ENCODE results near the gene ERBB4. TPM values are rescaled to one million over a fixed set of nuclear protein-coding genes. Genes with fewer than 3 reads are reported as not detected.

The ERBB4 gene
- total RNA-seq, 2 experiments from 2014 or later, result not detected

DNA sequence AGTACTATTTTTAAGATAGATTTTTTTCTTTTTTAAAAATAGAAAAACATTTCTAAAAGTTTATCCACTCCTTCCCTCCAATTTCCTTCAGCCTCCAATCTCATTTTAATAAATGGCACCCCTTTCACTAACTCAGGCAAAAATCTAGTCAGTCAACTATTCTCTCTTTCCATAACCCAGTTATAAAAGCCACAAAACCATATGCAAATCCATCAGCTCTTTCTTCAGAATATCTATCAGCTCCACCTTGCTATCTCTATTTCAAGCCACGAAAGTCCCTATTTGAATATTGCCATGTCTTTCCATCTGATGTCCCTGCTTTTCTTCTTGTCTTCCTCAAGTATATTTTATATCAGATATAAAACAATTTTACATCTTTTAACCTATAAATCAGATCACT, 397.1 kb downstream of the ERBB4 start:
- DNase-seq (ENCODE audit: low spot score), result no peak
- no peak overlapping the region for H3K4me3 ChIP-seq (ENCODE audit: low read depth, low read length, poor library complexity, severe bottlenecking)
- ChIA-PET CTCF (ENCODE audit: unreplicated experiment) (no interaction called here), POLR2A (no interaction called here)
- H3K36me3 ChIP-seq (ENCODE audit: insufficient read depth, low read length), result no peaks in the 10 kb centered on the region
- no peaks in the 10 kb centered on the region for H3K79me2 ChIP-seq (ENCODE audit: insufficient read depth, low read depth, low read length)
- TF ChIP-seq, protein P1, sequence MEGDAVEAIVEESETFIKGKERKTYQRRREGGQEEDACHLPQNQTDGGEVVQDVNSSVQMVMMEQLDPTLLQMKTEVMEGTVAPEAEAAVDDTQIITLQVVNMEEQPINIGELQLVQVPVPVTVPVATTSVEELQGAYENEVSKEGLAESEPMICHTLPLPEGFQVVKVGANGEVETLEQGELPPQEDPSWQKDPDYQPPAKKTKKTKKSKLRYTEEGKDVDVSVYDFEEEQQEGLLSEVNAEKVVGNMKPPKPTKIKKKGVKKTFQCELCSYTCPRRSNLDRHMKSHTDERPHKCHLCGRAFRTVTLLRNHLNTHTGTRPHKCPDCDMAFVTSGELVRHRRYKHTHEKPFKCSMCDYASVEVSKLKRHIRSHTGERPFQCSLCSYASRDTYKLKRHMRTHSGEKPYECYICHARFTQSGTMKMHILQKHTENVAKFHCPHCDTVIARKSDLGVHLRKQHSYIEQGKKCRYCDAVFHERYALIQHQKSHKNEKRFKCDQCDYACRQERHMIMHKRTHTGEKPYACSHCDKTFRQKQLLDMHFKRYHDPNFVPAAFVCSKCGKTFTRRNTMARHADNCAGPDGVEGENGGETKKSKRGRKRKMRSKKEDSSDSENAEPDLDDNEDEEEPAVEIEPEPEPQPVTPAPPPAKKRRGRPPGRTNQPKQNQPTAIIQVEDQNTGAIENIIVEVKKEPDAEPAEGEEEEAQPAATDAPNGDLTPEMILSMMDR (conservative IDR thresholded peaks at IDR 0.05; ENCODE audit: low read length), result no peak
- TF ChIP-seq EZH2phosphoT487 (IDR thresholded peaks at IDR 0.05; ENCODE audit: borderline replicate concordance, low read depth, low read length), result no peak
- no peaks in the 10 kb centered on the region for H4K20me1 ChIP-seq (ENCODE audit: insufficient read depth, low read length)
- no peaks in the 10 kb centered on the region for H3K9me3 ChIP-seq (ENCODE audit: low read length)
- no peak overlapping the region for H2AFZ ChIP-seq (ENCODE audit: low read length)
- H3K4me2 ChIP-seq (ENCODE audit: low read length), result no peak overlapping the region
- H3K9me2 ChIP-seq (ENCODE audit: insufficient read depth, low read length), result no peaks in the 10 kb centered on the region
- no peaks in the 10 kb centered on the region for H3K4me1 ChIP-seq (ENCODE audit: insufficient read depth, low read length, poor library complexity, severe bottlenecking)
- intact Hi-C loops (cut with micrococcal nuclease; ENCODE audit: unreplicated experiment), result no loop called here
- BruUV-seq (replicated peaks), result no TSS peak
- no peak overlapping the region for H3K27ac ChIP-seq (ENCODE audit: low read depth, low read length, poor library complexity, severe bottlenecking)

DNA sequence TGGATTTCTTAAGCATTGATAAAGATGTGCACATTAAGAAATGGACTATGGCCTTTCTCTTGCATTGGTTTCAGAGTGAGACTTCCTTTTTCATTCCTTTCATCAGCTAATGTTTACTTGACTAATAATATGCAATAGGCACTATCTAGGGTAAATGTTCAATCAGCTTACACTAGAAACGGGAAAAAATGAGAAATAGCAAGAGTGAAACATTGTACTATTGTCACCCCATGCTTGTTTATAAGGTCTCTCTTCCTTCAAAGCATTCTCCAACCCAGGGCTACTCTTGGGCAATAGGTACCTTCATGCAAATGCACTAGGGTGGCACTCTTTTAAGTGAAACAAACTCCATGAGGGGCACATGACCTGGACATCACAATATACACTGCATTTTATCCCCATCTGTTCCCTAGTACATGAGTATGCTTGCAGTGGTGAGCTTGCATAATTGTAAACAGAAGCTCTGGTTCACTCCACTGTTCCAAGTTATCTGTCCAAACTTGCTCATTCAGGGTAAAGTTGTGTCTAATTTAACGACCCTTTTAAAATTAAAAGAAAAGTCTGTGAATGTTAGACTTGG, 402.3 kb downstream of the ERBB4 start:
- ChIA-PET POLR2A (interaction anchor here (1.3 kb wide), 1 partner anchor 14 kb away, joined by 5 read pairs; no protein-coding TSS in a partner anchor), CTCF (ENCODE audit: unreplicated experiment) (no interaction called here)
- Histone ChIP-seq H3K4me1 (ENCODE audit: insufficient read depth, low read length, poor library complexity, severe bottlenecking) (no peaks in the 10 kb centered on the region), H3K4me2 (ENCODE audit: low read length) (no peak overlapping the region), H3K27ac (ENCODE audit: low read depth, low read length, poor library complexity, severe bottlenecking) (no peak overlapping the region), H3K36me3 (ENCODE audit: insufficient read depth, low read length) (no peaks in the 10 kb centered on the region), H3K9me3 (ENCODE audit: low read length) (no peaks in the 10 kb centered on the region), H2AFZ (ENCODE audit: low read length) (no peak overlapping the region), H3K9me2 (ENCODE audit: insufficient read depth, low read length) (no peaks in the 10 kb centered on the region), H4K20me1 (ENCODE audit: insufficient read depth, low read length) (no peaks in the 10 kb centered on the region), H3K79me2 (ENCODE audit: insufficient read depth, low read depth, low read length) (no peaks in the 10 kb centered on the region), H3K4me3 (ENCODE audit: low read depth, low read length, poor library complexity, severe bottlenecking) (no peak overlapping the region)
- no peak for TF ChIP-seq EZH2phosphoT487 (IDR thresholded peaks at IDR 0.05; ENCODE audit: borderline replicate concordance, low read depth, low read length)
- TF ChIP-seq, protein P1 (conservative IDR thresholded peaks at IDR 0.05; ENCODE audit: low read length), result no peak
- BruUV-seq (replicated peaks), result no TSS peak
- intact Hi-C loops (cut with micrococcal nuclease; ENCODE audit: unreplicated experiment), result no loop called here
- no peak for DNase-seq (ENCODE audit: low spot score)

DNA sequence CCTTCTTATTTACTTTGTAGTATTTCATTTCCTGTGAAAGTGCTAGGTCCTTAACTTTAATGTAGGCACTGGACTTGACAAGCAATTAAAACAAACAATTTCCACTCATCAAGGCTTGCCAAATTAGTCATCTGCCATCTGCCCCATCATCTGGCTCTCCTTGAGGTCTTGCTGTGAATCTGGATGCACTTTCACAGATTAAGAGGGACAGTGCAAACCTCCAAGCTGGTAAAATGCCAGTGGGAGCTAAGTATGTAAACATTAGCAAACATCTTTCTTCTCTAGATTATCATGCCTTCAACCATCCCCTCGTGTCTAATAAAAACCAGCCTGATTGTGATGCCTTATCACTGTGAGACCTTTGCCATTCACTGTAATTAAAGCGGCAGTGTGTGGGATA, 402.9 kb downstream of the ERBB4 start:
- no TSS peak for BruUV-seq (replicated peaks)
- H3K4me3 ChIP-seq (ENCODE audit: low read depth, low read length, poor library complexity, severe bottlenecking), result no peak overlapping the region
- intact Hi-C loops (cut with micrococcal nuclease; ENCODE audit: unreplicated experiment), result no loop called here
- ChIA-PET CTCF (ENCODE audit: unreplicated experiment) (no interaction called here), POLR2A (interaction anchor here (1.3 kb wide), 1 partner anchor 13 kb away, joined by 5 read pairs; no protein-coding TSS in a partner anchor)
- H3K79me2 ChIP-seq (ENCODE audit: insufficient read depth, low read depth, low read length), result no peaks in the 10 kb centered on the region
- no peak overlapping the region for H2AFZ ChIP-seq (ENCODE audit: low read length)
- no peak overlapping the region for H3K27ac ChIP-seq (ENCODE audit: low read depth, low read length, poor library complexity, severe bottlenecking)
- H3K4me1 ChIP-seq (ENCODE audit: insufficient read depth, low read length, poor library complexity, severe bottlenecking), result no peaks in the 10 kb centered on the region
- no peaks in the 10 kb centered on the region for H3K9me3 ChIP-seq (ENCODE audit: low read length)
- TF ChIP-seq EZH2phosphoT487 (IDR thresholded peaks at IDR 0.05; ENCODE audit: borderline replicate concordance, low read depth, low read length), result no peak
- TF ChIP-seq, protein P1 (conservative IDR thresholded peaks at IDR 0.05; ENCODE audit: low read length), result no peak
- H3K4me2 ChIP-seq (ENCODE audit: low read length), result no peak overlapping the region
- H3K9me2 ChIP-seq (ENCODE audit: insufficient read depth, low read length), result no peaks in the 10 kb centered on the region
- H3K36me3 ChIP-seq (ENCODE audit: insufficient read depth, low read length), result no peaks in the 10 kb centered on the region
- H4K20me1 ChIP-seq (ENCODE audit: insufficient read depth, low read length), result no peaks in the 10 kb centered on the region
- DNase-seq (ENCODE audit: low spot score), result no peak
